HEK293 (cell line): ENCODE data around the gene ATP2B3.

Source experiments
- CTCF ChIA-PET: fragments of 350-600 bp; formaldehyde crosslinking; extraction: SDS; loops from one replicate; lab custom pipeline; 2021; ENCODE audit warnings: antibody characterized with exemption; lab: Yijun Ruan, JAX
- POLR2A ChIA-PET: fragments of 300-600 bp; formaldehyde crosslinking; extraction: SDS; loops from one replicate; lab custom pipeline; 2020; ENCODE audit warnings: antibody characterized with exemption, inconsistent platforms; lab: Yijun Ruan, JAX
- H3K27ac ChIP-seq: fragments of 200-500 bp; sonication (Bioruptor generic); 2 replicates; pipeline ENCODE4 v1.5.1; 2014; ENCODE audit warnings: low read depth, low read length, control low read depth, inconsistent platforms; ENCODE audit errors: extremely low read depth
- H3K36me3 ChIP-seq, 2 experiments: fragments of 200-500 bp in 1 of 2; sonication (Bioruptor generic) in 1 of 2; 1 replicate in 1 of 2; 2 replicates in 1 of 2; pipeline ENCODE4 v1.5.1; 2014 to 2017; ENCODE audit warnings: inconsistent platforms in 2 of 2, low read length in 2 of 2; ENCODE audit not compliant: control insufficient read depth in 2 of 2, insufficient read depth in 1 of 2
- H3K4me1 ChIP-seq: fragments of 200-500 bp; sonication (Bioruptor generic); 2 replicates; pipeline ENCODE4 v1.5.1; 2014; ENCODE audit warnings: mild to moderate bottlenecking, low read length, inconsistent platforms; ENCODE audit not compliant: control insufficient read depth, insufficient read depth
- H3K4me3 ChIP-seq: 2 replicates; pipeline ENCODE4 v1.5.1; 2011; ENCODE audit warnings: low read depth, mild to moderate bottlenecking, control low read depth, low read length, moderate library complexity
- H3K9me3 ChIP-seq: fragments of 200-500 bp; sonication (Bioruptor generic); 2 replicates; pipeline ENCODE4 v1.5.1; 2014; ENCODE audit warnings: low read depth, low read length, inconsistent platforms; ENCODE audit not compliant: control insufficient read depth, insufficient read depth
- GFI1B ChIP-seq: fragments of 450-650 bp; formaldehyde crosslinking; IDR thresholded peaks from 2 replicates; pipeline ENCODE4 v1.5.1; 2016; ENCODE audit warnings: missing biosample characterization, missing genetic modification characterization
- KLF10 ChIP-seq: fragments of 450-650 bp; IDR thresholded peaks from 2 replicates; pipeline ENCODE4 v1.5.1; 2018; ENCODE audit warnings: missing biosample characterization, mild to moderate bottlenecking, missing genetic modification characterization
- KLF16 ChIP-seq: fragments of 450-650 bp; formaldehyde crosslinking; IDR thresholded peaks from 2 replicates; pipeline ENCODE4 v1.5.1; 2017; ENCODE audit warnings: missing biosample characterization, missing genetic modification characterization
- SALL2 ChIP-seq: fragments of 450-650 bp; formaldehyde crosslinking; IDR thresholded peaks from 2 replicates; pipeline ENCODE4 v1.5.0; 2017; ENCODE audit warnings: missing biosample characterization, mild to moderate bottlenecking, missing genetic modification characterization, borderline replicate concordance
- SP3 ChIP-seq: fragments of 450-650 bp; formaldehyde crosslinking; IDR thresholded peaks from 2 replicates; pipeline ENCODE4 v1.5.1; 2016; ENCODE audit warnings: missing biosample characterization, missing genetic modification characterization
- ZBTB48 ChIP-seq: fragments of 450-650 bp; formaldehyde crosslinking; IDR thresholded peaks from 2 replicates; pipeline ENCODE4 v1.5.1; 2016; ENCODE audit warnings: missing biosample characterization, missing genetic modification characterization
- ZFHX2 ChIP-seq: fragments of 450-650 bp; formaldehyde crosslinking; conservative IDR thresholded peaks from 2 replicates; pipeline ENCODE4 v1.5.1; 2016; ENCODE audit warnings: missing biosample characterization, missing genetic modification characterization
- ZFP37 ChIP-seq: fragments of 450-650 bp; formaldehyde crosslinking; IDR thresholded peaks from 2 replicates; pipeline ENCODE4 v1.5.1; 2016; ENCODE audit warnings: missing biosample characterization, missing genetic modification characterization
- ZFP69B ChIP-seq: fragments of 450-650 bp; formaldehyde crosslinking; IDR thresholded peaks from 2 replicates; pipeline ENCODE4 v1.5.1; 2016; ENCODE audit warnings: missing biosample characterization, missing genetic modification characterization
- ZNF121 ChIP-seq: fragments of 450-650 bp; formaldehyde crosslinking; IDR thresholded peaks from 2 replicates; pipeline ENCODE4 v1.5.1; 2016; ENCODE audit warnings: missing biosample characterization, missing genetic modification characterization
- ZNF24 ChIP-seq: fragments of 450-650 bp; formaldehyde crosslinking; IDR thresholded peaks from 2 replicates; pipeline ENCODE4 v1.5.1; 2016; ENCODE audit warnings: missing biosample characterization, missing genetic modification characterization
- ZNF280D ChIP-seq: fragments of 450-650 bp; formaldehyde crosslinking; IDR thresholded peaks from 2 replicates; pipeline ENCODE4 v1.5.1; 2016; ENCODE audit warnings: missing biosample characterization, missing genetic modification characterization
- ZNF311 ChIP-seq: fragments of 450-650 bp; formaldehyde crosslinking; IDR thresholded peaks from 2 replicates; pipeline ENCODE4 v1.5.1; 2017; ENCODE audit warnings: missing biosample characterization, missing genetic modification characterization, borderline replicate concordance
- ZNF391 ChIP-seq: fragments of 450-650 bp; formaldehyde crosslinking; IDR thresholded peaks from 2 replicates; pipeline ENCODE4 v1.5.1; 2016; ENCODE audit warnings: low read depth, missing biosample characterization, missing genetic modification characterization, borderline replicate concordance
- ZNF423 ChIP-seq: fragments of 450-650 bp; formaldehyde crosslinking; IDR thresholded peaks from 2 replicates; pipeline ENCODE4 v1.5.1; 2016; ENCODE audit warnings: missing biosample characterization, missing genetic modification characterization
- ZNF626 ChIP-seq: fragments of 450-650 bp; sonication (Bioruptor Pico); formaldehyde crosslinking; IDR thresholded peaks from 2 replicates; pipeline ENCODE4 v1.5.1; 2018; ENCODE audit warnings: missing biosample characterization, missing genetic modification characterization, inconsistent platforms
- TF ChIP-seq, protein P1 (sequence below): fragments of 450-650 bp; formaldehyde crosslinking; IDR thresholded peaks from 2 replicates; pipeline ENCODE4 v1.5.1; 2016; ENCODE audit warnings: missing biosample characterization, missing genetic modification characterization

The ATP2B3 gene

GRCh38 chrX:153561337-153561736 lies 43.9 kb downstream of the ATP2B3 start:
- ChIA-PET CTCF (no interaction called here), POLR2A (no interaction called here)
- H3K9me3 ChIP-seq, result no peaks in the 10 kb centered on the region
- TF ChIP-seq KLF16 (tag by site-specific recombination) (no peak), ZFHX2 (no peak), GFI1B (tag by site-specific recombination) (no peak), ZNF280D (no peak), ZNF121 (no peak)
- H3K27ac ChIP-seq, result no peak overlapping the region
- no peaks in the 10 kb centered on the region for H3K4me1 ChIP-seq
- H3K36me3 ChIP-seq, result no peaks in the 10 kb centered on the region
- no peak overlapping the region for H3K4me3 ChIP-seq

DNA sequence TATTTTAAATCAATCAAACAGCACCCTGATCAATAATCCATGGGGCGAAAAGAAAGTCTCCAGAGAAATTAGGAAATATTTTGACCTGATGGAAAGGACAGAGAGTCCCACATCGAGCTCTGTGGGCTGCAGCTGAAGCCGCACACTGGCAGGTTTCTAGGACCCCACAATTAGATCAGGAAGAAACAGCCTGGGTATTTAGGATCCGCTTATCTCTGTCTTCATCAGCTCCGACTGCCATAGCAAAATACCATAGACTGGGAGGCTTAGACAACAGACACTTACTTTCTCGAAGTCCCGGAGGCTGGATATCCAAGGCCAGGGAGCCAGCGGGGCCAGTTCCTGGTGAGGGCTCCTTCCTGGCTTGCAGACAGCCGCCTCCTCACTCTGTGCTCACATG lies 45.1 kb downstream of the ATP2B3 start:
- Histone ChIP-seq H3K36me3 (no peaks in the 10 kb centered on the region), H3K4me3 (no peak overlapping the region), H3K9me3 (no peaks in the 10 kb centered on the region), H3K27ac (no peak overlapping the region), H3K4me1 (no peaks in the 10 kb centered on the region)
- POLR2A ChIA-PET, result no interaction called here
- no peak for TF ChIP-seq ZNF391
- no peak for TF ChIP-seq ZFP69B (tag by site-specific recombination)
- TF ChIP-seq ZNF423, result no peak
- TF ChIP-seq SP3 (tag by site-specific recombination), result no peak
- TF ChIP-seq ZNF311 (tag by site-specific recombination), result no peak
- TF ChIP-seq SALL2 (tag by site-specific recombination), result no peak
- no peak for TF ChIP-seq ZBTB48 (tag by site-specific recombination)
- TF ChIP-seq ZNF280D, result no peak
- no peak for TF ChIP-seq KLF10 (tag by site-specific recombination)
- TF ChIP-seq ZNF626 (tag by site-specific recombination), result no peak
- TF ChIP-seq, protein P1, sequence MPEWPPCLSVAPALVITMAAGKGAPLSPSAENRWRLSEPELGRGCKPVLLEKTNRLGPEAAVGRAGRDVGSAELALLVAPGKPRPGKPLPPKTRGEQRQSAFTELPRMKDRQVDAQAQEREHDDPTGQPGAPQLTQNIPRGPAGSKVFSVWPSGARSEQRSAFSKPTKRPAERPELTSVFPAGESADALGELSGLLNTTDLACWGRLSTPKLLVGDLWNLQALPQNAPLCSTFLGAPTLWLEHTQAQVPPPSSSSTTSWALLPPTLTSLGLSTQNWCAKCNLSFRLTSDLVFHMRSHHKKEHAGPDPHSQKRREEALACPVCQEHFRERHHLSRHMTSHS, result no peak
- no peak for TF ChIP-seq ZFP37
- TF ChIP-seq ZNF24 (tag by site-specific recombination), result no peak
- CTCF ChIA-PET, result interaction anchor here (3.2 kb wide), 1 partner anchor 9 kb away, joined by 15 read pairs; no protein-coding TSS in a partner anchor
